HepG2 (cell line): ENCODE results near the gene EFCAB13. TPM values are rescaled to one million over a fixed set of nuclear protein-coding genes. Genes with fewer than 3 reads are reported as not detected.

Experiments used
- DR1 ChIP-seq: sonication (generic); formaldehyde crosslinking; IDR thresholded peaks from 2 replicates; pipeline ENCODE4 v1.8.0; 2021; ENCODE audit warnings: mild to moderate bottlenecking, missing genetic modification reagents, inconsistent platforms
- FOXC1 ChIP-seq: sonication (generic); formaldehyde crosslinking; IDR thresholded peaks from 2 replicates; pipeline ENCODE4 v1.8.0; 2022; ENCODE audit warnings: mild to moderate bottlenecking, missing genetic modification reagents, borderline replicate concordance
- HDAC2 ChIP-seq: sonication (generic); formaldehyde crosslinking; IDR thresholded peaks from 2 replicates; pipeline ENCODE4 v1.4.0; 2020; ENCODE audit warnings: missing genetic modification reagents
- KDM2A ChIP-seq: sonication (generic); formaldehyde crosslinking; IDR thresholded peaks from 2 replicates; pipeline ENCODE4 v1.4.0; 2020; ENCODE audit warnings: low read depth, missing genetic modification reagents, borderline replicate concordance
- KLF11 ChIP-seq: IDR thresholded peaks from 2 replicates; pipeline ENCODE4 v1.6.1; 2016; ENCODE audit warnings: missing compliant biosample characterization
- MED1 ChIP-seq: sonication (generic); formaldehyde crosslinking; IDR thresholded peaks from 2 replicates; pipeline ENCODE4 v1.4.0; 2020; ENCODE audit warnings: missing genetic modification reagents
- MTERF4 ChIP-seq: sonication (generic); formaldehyde crosslinking; IDR thresholded peaks from 2 replicates; pipeline ENCODE4 v1.8.0; 2023; ENCODE audit warnings: mild to moderate bottlenecking, missing genetic modification reagents
- NFIC ChIP-seq: IDR thresholded peaks from 2 replicates; pipeline ENCODE4 v1.6.1; 2012; ENCODE audit warnings: mild to moderate bottlenecking, low read length, inconsistent platforms
- NR3C1 ChIP-seq: sonication (generic); formaldehyde crosslinking; IDR thresholded peaks from 2 replicates; pipeline ENCODE4 v1.4.0; 2020; ENCODE audit warnings: missing genetic modification reagents
- SALL2 ChIP-seq: sonication (generic); formaldehyde crosslinking; IDR thresholded peaks from 2 replicates; pipeline ENCODE4 v1.8.1; 2023; ENCODE audit warnings: mild to moderate bottlenecking, missing genetic modification reagents, inconsistent platforms
- SCMH1 ChIP-seq: sonication (generic); formaldehyde crosslinking; IDR thresholded peaks from 2 replicates; pipeline ENCODE4 v1.9.0; 2021; ENCODE audit warnings: missing genetic modification reagents, mild to moderate bottlenecking, borderline replicate concordance
- SRF ChIP-seq: IDR thresholded peaks from 2 replicates; pipeline ENCODE4 v1.6.1; 2011; ENCODE audit warnings: mild to moderate bottlenecking, low read depth, low read length, moderate library complexity
- TCF12 ChIP-seq, 2 experiments: fragments of 450-650 bp in 1 of 2; sonication (generic) in 1 of 2; formaldehyde crosslinking in 1 of 2; IDR thresholded peaks; 2 replicates each; pipeline versions ENCODE4 v1.6.1 to v1.8.0; 2017 to 2022; ENCODE audit warnings: antibody characterized with exemption in 1 of 2, mild to moderate bottlenecking in 1 of 2, missing genetic modification reagents in 1 of 2, moderate library complexity in 1 of 2
- TEAD3 ChIP-seq: optimal IDR thresholded peaks from 2 replicates; pipeline ENCODE3; 2016; ENCODE audit warnings: borderline replicate concordance
- ZNF256 ChIP-seq: sonication (generic); formaldehyde crosslinking; conservative IDR thresholded peaks from 2 replicates; pipeline ENCODE4 v1.4.0; 2020; ENCODE audit warnings: missing genetic modification reagents
- ZNF430 ChIP-seq: sonication (generic); formaldehyde crosslinking; IDR thresholded peaks from 2 replicates; pipeline ENCODE4 v1.9.0; 2021; ENCODE audit warnings: mild to moderate bottlenecking, missing genetic modification reagents
- ZNF451 ChIP-seq: sonication (generic); formaldehyde crosslinking; IDR thresholded peaks from 2 replicates; pipeline ENCODE4 v1.5.0; 2020; ENCODE audit warnings: mild to moderate bottlenecking, missing genetic modification reagents
- ZNF576 ChIP-seq: sonication (generic); formaldehyde crosslinking; IDR thresholded peaks from 2 replicates; pipeline ENCODE4 v1.4.0; 2020; ENCODE audit warnings: mild to moderate bottlenecking, missing genetic modification reagents
- ZNF883 ChIP-seq: sonication (generic); formaldehyde crosslinking; IDR thresholded peaks from 2 replicates; pipeline ENCODE4 v1.5.1; 2020; ENCODE audit warnings: mild to moderate bottlenecking, missing genetic modification reagents; ENCODE audit errors: not compliant biosample characterization
- ZSCAN12 ChIP-seq: sonication (generic); formaldehyde crosslinking; IDR thresholded peaks from 2 replicates; pipeline ENCODE4 v1.9.0; 2021; ENCODE audit warnings: mild to moderate bottlenecking, missing genetic modification reagents
- polyA plus RNA-seq, 8 experiments: library from polyadenylated mRNA; depleted of rRNA in 3 of 8; stranded (reverse) in 7 of 8; unstranded in 1 of 8; fragments of >200 nt; fragmentation: Illumina TruSeq in 4 of 8; extraction: Trizol in 4 of 8; gene quantifications; 2 replicates each; pipeline versions ENCODE4 v1.2.1 to v1.2.3, GENCODE V29; 2011 to 2016; ENCODE audit warnings: low read depth in 4 of 8, missing spikeins in 1 of 8, mixed read lengths in 1 of 8; ENCODE audit not compliant: insufficient read depth in 1 of 8
- total RNA-seq, 5 experiments: library from RNA; depleted of rRNA; stranded (reverse); fragments of >200 nt; fragmentation: Illumina TruSeq; extraction: Trizol; gene quantifications; 2 replicates each; pipeline ENCODE4 v1.2.3, GENCODE V29; 2016; ENCODE audit warnings: low read depth in 1 of 5
- TF ChIP-seq, protein P1 (sequence below): sonication (generic); formaldehyde crosslinking; IDR thresholded peaks from 2 replicates; pipeline ENCODE4 v1.4.0; 2020; ENCODE audit warnings: missing genetic modification reagents, borderline replicate concordance
- TF ChIP-seq, protein P2 (sequence below): sonication (generic); formaldehyde crosslinking; IDR thresholded peaks from 2 replicates; pipeline ENCODE4 v1.4.0; 2020; ENCODE audit warnings: missing genetic modification reagents, borderline replicate concordance

The EFCAB13 gene
- total and polyA plus RNA-seq, 2 of the 13 experiments (the other 11 are each of a cell fraction or from before 2014, with no cell fraction given) = 0.22 to 0.71 TPM

GRCh38 chr17:47315451-47316266 lies 8.1 kb upstream of the EFCAB13 start (continued):
- TF ChIP-seq ZNF430 (CRISPR knock-in tag) (no peak), MED1 (CRISPR knock-in tag) (0 out of 2 replicates have a peak, but pooled peaks have one; percentile 18), KDM2A (CRISPR knock-in tag) (no peak), NR3C1 (CRISPR knock-in tag) (no peak), TEAD3 (CRISPR knock-in tag) (no peak), MTERF4 (CRISPR knock-in tag) (no peak), HDAC2 (CRISPR knock-in tag) (no peak), ZNF256 (CRISPR knock-in tag) (no peak), NFIC (no peak), FOXC1 (CRISPR knock-in tag) (no peak), ZNF576 (CRISPR knock-in tag) (no peak), TCF12 (IDR thresholded peaks at IDR 0.05) (no peak), TCF12 (CRISPR knock-in tag; IDR thresholded peaks at IDR 0.05) (no peak), SALL2 (CRISPR knock-in tag) (no peak), DR1 (CRISPR knock-in tag) (no peak), ZSCAN12 (CRISPR knock-in tag) (no peak), ZNF451 (CRISPR knock-in tag) (no peak), SCMH1 (CRISPR knock-in tag) (no peak), KLF11 (0 out of 2 replicates have a peak, but pooled peaks have one; percentile 61), ZNF883 (CRISPR knock-in tag) (no peak), SRF (no peak)
- TF ChIP-seq, protein P1, sequence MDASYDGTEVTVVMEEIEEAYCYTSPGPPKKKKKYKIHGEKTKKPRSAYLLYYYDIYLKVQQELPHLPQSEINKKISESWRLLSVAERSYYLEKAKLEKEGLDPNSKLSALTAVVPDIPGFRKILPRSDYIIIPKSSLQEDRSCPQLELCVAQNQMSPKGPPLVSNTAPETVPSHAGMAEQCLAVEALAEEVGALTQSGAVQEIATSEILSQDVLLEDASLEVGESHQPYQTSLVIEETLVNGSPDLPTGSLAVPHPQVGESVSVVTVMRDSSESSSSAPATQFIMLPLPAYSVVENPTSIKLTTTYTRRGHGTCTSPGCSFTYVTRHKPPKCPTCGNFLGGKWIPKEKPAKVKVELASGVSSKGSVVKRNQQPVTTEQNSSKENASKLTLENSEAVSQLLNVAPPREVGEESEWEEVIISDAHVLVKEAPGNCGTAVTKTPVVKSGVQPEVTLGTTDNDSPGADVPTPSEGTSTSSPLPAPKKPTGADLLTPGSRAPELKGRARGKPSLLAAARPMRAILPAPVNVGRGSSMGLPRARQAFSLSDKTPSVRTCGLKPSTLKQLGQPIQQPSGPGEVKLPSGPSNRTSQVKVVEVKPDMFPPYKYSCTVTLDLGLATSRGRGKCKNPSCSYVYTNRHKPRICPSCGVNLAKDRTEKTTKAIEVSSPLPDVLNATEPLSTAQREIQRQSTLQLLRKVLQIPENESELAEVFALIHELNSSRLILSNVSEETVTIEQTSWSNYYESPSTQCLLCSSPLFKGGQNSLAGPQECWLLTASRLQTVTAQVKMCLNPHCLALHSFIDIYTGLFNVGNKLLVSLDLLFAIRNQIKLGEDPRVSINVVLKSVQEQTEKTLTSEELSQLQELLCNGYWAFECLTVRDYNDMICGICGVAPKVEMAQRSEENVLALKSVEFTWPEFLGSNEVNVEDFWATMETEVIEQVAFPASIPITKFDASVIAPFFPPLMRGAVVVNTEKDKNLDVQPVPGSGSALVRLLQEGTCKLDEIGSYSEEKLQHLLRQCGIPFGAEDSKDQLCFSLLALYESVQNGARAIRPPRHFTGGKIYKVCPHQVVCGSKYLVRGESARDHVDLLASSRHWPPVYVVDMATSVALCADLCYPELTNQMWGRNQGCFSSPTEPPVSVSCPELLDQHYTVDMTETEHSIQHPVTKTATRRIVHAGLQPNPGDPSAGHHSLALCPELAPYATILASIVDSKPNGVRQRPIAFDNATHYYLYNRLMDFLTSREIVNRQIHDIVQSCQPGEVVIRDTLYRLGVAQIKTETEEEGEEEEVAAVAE (CRISPR knock-in tag) = no peak
- TF ChIP-seq, protein P2, sequence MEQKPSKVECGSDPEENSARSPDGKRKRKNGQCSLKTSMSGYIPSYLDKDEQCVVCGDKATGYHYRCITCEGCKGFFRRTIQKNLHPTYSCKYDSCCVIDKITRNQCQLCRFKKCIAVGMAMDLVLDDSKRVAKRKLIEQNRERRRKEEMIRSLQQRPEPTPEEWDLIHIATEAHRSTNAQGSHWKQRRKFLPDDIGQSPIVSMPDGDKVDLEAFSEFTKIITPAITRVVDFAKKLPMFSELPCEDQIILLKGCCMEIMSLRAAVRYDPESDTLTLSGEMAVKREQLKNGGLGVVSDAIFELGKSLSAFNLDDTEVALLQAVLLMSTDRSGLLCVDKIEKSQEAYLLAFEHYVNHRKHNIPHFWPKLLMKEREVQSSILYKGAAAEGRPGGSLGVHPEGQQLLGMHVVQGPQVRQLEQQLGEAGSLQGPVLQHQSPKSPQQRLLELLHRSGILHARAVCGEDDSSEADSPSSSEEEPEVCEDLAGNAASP (CRISPR knock-in tag) = 0 out of 2 replicates have a peak, but pooled peaks have one; percentile 25
